GM18511 (cell line): ENCODE results near the gene STMN3.
A peak's percentile ranks its signal among the peaks of the same experiment; 100 is the strongest.
"Not testable (repeated sequence)": the region's sequence is repeated elsewhere in the genome, so short reads cannot be mapped to it uniquely, and the experiment has no call there.

Experiments used
- ATAC-seq: cut with Tn5 transposase; IDR thresholded peaks from one replicate; pipeline ENCODE4 v1.9.1; 2021; ENCODE audit warnings: mild to moderate bottlenecking, moderate library complexity; ENCODE audit not compliant: unreplicated experiment

Gene STMN3

GRCh38 chr20:63678667-63679465 is 25.6 kb upstream of the STMN3 start:
- no peak for ATAC-seq

GRCh38 chr20:63678071-63678470 is 24.8 kb upstream of the STMN3 start:
- no peak for ATAC-seq

DNA sequence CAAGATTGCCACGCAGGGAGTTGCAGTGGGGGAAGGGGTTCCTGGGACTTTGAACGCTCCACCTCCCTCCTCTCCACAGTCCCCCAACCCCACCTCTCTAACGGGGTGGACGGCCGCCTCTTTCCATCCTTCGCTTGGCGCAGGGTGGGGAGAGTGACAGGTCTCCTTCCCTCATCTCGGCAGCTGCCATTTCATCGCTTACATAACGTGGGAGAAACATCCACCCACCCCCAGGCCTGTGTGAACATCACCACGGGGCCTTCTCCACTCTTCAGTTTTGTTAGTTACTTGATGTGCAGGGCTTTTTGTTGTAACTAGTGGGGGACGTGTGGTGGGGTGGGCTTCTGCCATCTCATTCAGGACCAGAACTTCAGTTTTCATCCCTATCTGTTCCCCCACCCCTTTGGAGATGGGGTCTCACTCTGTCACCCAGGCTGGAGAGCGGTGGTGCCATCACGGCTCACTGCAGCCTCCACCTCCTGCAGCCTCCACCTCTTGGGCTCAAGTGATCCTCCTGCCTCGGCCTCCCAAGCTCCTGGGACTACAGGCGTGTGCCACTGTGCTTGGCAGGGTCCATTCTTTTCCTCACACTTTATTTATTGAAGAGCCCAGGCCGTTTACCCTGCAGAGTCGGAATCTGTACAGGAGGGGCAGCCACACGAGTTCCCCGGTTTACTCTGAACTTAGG is 22.6 kb upstream of the STMN3 start:
- ATAC-seq: no peak

DNA sequence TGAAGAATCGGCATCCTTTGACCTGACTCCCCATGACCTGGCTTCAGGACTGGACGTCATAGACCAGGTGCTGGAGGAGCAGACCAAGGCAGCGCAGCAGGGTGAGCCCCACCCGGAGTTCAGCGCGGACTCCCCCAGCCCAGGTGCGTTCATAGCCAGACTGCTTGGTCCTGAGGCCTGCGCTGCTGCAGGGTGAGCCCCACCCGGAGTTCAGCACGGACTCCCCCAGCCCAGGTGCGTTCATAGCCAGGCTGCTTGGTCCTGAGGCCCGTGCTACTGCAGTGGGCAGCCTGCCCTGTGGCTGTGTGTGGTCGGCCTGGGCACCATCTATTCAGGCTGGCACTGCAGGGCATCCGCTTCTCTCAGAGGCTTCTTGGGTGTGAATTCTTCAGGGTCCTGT is 20.7 kb upstream of the STMN3 start:
- ATAC-seq: no peak

DNA sequence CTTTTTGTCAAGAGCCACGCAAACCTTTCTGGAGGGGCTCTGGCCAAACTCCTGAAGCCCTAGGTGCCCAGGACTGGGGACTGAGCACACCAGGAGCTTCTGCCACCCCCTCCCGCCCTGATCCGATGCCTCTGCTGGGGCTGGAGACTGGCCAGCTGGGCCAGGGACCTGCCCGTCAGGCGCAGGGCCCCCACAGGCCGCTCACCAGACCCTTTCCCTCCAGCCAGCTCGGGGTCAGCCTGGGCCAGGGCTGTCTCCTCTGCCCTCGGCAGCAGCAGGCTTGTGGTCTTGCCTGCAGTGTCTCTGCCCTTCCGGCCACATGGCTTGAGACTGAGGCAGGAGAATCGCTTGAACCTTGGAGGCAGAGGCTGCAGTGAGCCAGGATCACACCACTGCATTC is 19.4 kb upstream of the STMN3 start:
- ATAC-seq: no peak

DNA sequence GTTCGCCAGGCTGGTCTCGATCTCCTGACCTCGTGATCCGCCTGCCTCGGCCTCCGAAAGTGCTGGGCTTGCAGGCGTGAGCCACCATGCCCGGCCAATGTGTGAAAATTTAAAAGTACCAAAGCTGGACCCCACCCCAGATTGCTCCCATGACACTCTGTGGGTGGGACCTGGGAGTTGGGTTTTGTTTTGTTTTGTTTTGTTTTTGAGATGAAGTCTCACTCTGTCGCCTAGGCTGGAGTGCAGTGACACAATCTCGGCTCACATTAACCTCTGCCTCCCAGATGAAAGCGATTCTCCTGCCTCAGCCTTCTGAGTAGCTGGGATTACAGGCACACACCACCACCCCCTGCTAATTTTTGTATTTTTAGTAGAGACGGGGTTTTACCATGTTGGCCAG is 18.5 kb upstream of the STMN3 start:
- not testable (repeated sequence) for ATAC-seq

DNA sequence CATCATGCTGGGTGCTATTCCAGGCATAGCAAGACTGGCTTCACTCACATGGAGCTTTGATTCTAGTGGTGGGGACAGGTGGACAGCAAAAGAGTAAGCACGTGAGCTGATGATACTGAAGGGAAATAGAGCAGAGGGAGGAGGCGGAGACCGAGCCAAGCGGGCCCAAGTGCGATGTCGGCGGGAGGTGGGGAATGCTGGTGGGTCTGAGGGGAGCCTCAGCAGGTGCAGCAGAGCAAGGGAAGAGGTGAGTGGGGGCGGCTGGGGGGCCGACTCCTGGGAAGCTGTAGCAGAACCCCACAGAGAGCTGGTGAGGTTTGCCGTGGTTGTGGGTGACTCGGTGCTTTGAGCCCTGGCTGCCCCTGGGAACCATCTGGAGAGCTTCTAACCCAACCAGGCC is 15.1 kb upstream of the STMN3 start:
- ATAC-seq: no peak

GRCh38 chr20:63667858-63668257 is 14.6 kb upstream of the STMN3 start:
- ATAC-seq: no peak

GRCh38 chr20:63665708-63666107 is 12.5 kb upstream of the STMN3 start:
- no peak for ATAC-seq

DNA sequence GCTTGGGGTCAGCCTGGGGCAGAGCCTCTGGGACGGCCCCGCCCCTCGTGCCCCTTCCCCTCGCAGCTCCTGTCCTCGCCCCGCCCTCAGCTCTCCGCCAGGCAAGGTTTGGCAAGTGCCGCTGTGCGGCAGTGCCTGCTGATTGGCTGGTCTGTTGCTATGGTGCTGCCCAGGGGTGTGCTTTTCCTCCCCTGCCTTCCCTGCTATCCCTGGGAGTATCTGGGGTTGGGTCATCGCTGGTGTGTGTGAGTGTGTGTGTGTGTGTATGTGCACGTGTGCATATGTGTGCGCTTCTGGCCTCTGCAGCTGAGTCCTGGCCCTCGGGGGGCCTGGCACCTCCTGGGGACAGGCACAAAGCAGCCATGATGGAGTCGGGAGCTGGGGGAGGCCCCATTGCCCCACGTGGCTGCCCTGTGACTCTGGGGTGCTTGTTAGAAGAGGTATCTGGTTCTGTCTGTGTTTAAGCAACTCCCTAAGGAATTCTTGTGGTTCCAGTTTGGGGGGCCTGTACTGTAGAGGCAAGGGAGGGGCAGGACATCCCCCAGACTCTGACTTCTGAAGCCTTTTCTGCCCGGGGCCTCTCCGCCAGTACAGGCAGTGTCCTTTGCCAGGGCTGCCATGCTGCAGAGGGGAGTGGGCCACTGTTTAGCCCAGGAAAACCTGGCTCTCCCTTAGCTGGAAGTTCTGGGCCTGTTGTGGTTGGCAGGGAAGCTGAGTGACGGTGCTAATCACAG is 11.8 kb upstream of the STMN3 start:
- no peak for ATAC-seq

- ATAC-seq: no peak
These were observed 11.1 kb upstream of the STMN3 start for GRCh38 chr20:63664143-63664851.

- no peak for ATAC-seq
These were observed 10.3 kb upstream of the STMN3 start for GRCh38 chr20:63663332-63664066.

DNA sequence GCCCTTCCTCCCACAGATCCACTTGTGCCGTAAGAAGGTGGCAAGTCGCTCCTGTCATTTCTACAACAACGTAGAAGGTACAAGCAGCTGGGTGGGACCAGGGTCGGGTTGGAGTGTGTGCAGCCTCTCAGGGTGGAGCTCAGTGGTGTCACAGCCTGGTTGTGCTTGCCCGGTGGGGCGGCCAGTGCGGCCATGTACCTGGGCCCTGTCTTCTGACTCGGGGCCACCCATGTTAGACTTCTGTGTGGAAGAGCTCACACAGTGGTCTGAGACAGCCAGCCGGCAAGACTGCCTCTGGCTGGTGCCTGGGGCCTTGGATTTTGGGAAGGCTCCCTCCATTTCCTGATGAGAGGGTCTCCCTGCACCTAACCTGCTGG is 9.6 kb upstream of the STMN3 start:
- ATAC-seq: no peak

DNA sequence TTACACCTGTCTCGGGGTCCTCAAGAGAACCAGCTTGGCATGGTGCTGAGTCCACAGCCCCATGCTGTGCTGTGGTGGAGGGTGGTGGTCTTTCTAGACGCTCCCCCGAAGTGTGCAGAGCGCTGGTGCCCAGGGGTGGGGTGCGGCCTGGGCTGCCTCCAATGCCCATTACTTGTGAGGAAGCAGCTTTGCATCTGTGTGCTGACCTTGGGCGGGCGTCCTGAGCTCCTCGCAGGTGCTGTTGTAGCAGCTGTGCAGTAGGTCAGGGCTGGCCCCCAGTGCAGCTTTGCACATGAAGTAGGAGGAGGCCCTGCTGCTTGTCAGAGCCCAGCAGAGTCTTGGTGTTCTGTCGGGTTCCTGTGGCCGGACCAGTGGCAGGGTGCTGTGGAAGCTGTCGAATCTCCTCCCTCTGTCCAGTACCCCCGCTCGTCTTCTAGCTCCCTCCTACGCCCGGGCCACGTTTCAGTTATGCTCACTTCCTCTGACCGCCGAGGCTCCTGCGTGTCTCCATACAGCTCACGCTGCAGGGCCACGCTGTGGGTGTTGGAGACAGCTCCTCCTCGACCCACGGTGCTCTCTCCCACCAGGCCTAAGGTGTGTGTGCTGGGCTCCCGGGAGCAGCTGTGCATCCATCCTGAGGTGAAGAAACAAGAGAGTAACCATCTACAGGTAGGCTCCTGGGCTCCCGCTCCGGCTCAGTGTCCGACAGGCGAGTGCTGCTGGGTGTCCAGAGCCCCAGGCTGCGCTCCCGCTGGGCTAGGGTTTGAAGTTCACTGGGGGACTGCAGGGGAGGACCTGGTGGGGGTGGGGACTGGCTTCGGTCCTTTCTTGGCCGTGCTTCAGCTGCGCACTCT is 9.0 kb upstream of the STMN3 start:
- no peak for ATAC-seq

- no peak for ATAC-seq
These were observed 7.9 kb upstream of the STMN3 start for GRCh38 chr20:63661108-63661507.

- ATAC-seq: no peak
These were observed 7.4 kb upstream of the STMN3 start for GRCh38 chr20:63660622-63661021.

GRCh38 chr20:63660174-63660573 is 7.0 kb upstream of the STMN3 start:
- not testable (repeated sequence) for ATAC-seq

- no peak for ATAC-seq
These were observed 6.1 kb upstream of the STMN3 start for GRCh38 chr20:63659370-63659769.

DNA sequence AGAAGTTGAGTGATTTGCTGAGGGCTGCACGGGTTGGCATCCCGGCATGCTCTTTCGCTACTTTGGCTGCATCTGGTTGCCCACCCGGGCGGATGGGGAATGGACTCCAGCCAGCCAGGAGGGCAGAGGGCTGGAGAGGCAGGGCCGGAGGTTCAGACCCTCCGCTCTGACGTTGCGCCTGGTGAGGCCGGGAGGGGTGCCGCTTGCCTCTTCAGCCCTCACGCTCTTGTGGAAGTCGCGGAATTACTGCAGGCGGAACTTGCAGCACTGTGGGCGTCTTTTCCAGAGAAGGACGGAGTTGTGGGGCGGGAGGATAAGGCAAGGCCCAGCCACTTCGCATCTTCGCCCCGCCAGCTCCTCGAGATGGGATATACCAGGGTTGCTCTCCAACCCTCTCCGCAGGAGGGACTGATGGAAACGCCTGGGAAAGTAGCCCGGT is 5.5 kb upstream of the STMN3 start:
- ATAC-seq: peak; percentile 36
